Gastrocnemius medialis (tissue), 4 donors: ENCODE measurements around the gene PRR18.

ENCODE experiments used
- POLR2A ChIP-seq, 2 donors: fragments of 450-650 bp; IDR thresholded peaks; one replicate each; pipeline ENCODE4 v1.6.1; 2017; ENCODE audit warnings: antibody characterized with exemption in 2 of 2, mild to moderate bottlenecking in 2 of 2, moderate library complexity in 2 of 2
- TF ChIP-seq, protein P1 (sequence below), 5 experiments: fragments of 450-650 bp in 3 of 5; fragments of 200-600 bp in 2 of 5; sonication (generic) in 2 of 5; IDR thresholded peaks in 4 of 5; conservative IDR thresholded peaks in 1 of 5; 1 replicate in 4 of 5; 2 replicates in 1 of 5; pipeline ENCODE4 v1.5.1; 2016 to 2019; ENCODE audit warnings: antibody characterized with exemption in 5 of 5, mild to moderate bottlenecking in 3 of 5, moderate library complexity in 3 of 5

GRCh38 chr6:166296035-166296883 lies 11.9 kb downstream of the PRR18 start:
- TF ChIP-seq, protein P1, sequence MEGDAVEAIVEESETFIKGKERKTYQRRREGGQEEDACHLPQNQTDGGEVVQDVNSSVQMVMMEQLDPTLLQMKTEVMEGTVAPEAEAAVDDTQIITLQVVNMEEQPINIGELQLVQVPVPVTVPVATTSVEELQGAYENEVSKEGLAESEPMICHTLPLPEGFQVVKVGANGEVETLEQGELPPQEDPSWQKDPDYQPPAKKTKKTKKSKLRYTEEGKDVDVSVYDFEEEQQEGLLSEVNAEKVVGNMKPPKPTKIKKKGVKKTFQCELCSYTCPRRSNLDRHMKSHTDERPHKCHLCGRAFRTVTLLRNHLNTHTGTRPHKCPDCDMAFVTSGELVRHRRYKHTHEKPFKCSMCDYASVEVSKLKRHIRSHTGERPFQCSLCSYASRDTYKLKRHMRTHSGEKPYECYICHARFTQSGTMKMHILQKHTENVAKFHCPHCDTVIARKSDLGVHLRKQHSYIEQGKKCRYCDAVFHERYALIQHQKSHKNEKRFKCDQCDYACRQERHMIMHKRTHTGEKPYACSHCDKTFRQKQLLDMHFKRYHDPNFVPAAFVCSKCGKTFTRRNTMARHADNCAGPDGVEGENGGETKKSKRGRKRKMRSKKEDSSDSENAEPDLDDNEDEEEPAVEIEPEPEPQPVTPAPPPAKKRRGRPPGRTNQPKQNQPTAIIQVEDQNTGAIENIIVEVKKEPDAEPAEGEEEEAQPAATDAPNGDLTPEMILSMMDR (IDR thresholded peaks at IDR 0.05 in 4 of 5, conservative IDR thresholded peaks at IDR 0.05 in 1 of 5) = no peak
- TF ChIP-seq POLR2A (IDR thresholded peaks at IDR 0.05) = no peak
